Kidney tubule cell (primary cell): ENCODE results near the gene CLASP1.
"Not testable (repeated sequence)": the region's sequence is repeated elsewhere in the genome, so short reads cannot be mapped to it uniquely, and the experiment has no call there.

Experiments
- DNase-seq: peaks from one replicate; pipeline ENCODE4 v3.0.0-alpha.2; 2018; ENCODE audit warnings: low spot score

Gene CLASP1

DNA sequence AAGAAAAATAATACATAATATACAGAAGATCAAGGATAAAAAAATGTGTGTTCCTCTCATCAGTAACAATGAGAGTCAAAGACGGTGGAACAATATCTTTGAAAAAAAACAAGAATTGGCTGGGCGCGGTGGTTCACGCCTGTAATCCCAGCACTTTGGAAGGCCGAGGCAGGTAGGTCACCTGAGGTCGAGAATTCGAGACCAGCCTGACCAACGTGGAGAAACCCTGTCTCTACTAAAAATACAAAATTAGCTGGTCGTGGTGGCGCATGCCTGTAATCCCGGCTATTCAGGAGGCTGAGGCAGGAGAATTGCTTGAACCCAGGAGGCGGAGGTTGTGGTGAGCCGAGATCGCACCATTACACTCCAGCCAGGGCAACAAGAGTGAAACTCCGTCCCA is 335.6 kb downstream of the CLASP1 start:
- DNase-seq: not testable (repeated sequence)

DNA sequence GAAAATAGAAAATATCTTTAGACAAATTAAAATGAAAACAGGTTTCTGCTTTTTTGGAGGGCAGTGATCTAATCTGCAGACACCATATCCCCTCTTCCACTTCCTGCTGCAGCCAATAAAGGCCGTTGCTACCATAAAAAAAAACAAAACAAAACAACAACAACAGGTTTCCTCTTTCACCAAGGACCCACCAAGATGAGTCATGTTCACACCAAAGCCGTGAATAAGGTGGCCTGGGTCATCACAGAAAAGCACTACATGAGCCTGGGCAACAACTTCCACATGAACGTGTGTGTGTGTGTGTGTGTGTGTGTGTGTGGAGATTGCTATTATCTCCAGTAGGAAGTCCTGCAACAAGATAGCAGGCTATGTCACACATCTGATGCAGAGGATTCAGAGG is 339.5 kb downstream of the CLASP1 start:
- DNase-seq: peak; percentile 59

DNA sequence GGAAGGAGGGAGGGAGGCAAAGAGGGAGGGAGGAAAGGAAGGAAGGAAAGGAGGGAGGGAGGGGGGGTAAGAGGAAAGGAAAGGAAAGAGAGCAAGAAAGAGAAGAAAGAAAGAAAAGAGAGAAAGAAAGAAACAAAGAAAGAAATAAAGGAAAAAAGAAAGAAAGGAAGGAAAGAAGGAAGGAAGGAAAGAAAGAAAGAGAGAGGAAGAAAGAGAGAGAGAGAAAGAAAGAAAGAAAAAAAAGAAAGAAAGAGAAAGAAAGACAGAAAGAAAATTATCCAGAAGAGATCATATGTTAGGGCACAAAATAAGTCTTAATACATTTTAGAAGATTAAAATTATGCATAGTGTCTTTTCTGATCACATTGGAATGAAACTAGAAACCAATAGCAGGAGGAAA is 339.9 kb downstream of the CLASP1 start:
- DNase-seq: no peak

- DNase-seq: no peak
Measured at GRCh38 chr2:121307048-121307447, 342.2 kb downstream of the CLASP1 start.

GRCh38 chr2:121304941-121305340 is 344.3 kb downstream of the CLASP1 start:
- DNase-seq: no peak

DNA sequence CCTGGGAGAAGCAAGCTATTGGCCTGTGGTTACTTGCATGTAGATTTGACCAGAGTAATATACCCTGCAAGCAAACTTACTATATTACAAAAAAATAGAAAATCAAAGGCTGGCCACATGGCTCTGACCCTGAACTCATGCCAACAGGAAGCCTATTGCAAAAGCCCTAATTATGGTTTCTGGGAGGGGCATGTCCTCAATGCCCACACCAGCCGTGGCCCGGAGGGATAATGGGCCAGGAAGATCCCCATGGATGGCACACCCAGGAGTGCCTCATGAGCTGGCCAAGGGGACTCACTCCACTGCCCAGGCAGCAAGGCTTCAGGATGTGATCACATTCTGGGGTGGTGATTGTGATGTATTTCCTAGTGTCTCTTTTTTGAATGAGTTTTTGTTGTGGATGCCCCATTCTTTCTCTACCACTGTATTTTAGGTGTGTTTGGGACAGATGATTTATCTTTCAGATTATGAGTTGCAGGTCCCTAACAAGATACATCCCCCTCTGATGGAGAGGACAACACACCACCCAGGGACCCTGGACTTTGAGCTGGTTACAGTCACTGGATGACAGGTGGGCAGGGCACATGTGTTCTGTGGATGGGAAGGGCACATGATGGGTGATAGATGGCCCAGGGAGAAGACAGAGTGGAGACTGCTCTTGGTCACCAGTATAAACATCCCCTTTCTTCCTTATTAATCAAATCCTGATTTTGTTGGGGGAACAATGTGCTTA is 345.6 kb downstream of the CLASP1 start:
- peak; percentile 12 for DNase-seq

- not testable (repeated sequence) for DNase-seq
Measured at GRCh38 chr2:121301190-121301589, 348.1 kb downstream of the CLASP1 start.

GRCh38 chr2:121298476-121298875 is 350.8 kb downstream of the CLASP1 start:
- DNase-seq: no peak

DNA sequence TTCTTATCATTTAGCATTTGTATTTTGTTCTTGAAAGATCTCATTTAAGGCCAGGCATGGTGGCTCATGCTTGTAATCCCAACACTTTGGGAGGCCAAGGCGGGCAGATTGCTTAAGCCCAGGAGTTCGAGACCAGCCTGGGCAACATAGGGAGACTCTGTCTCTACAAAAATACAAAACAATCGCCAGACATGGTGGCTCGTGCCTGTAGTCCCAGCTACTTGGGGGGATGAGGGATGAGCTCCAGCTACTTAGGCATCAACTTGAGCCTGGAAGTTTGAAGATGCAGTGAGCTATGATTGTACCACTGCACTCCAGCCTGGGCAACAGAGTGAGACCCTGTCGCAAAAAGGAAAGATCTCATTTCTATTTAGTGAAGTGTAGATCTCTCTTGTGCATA is 351.4 kb downstream of the CLASP1 start:
- DNase-seq: not testable (repeated sequence)

GRCh38 chr2:121297217-121297830 is 351.9 kb downstream of the CLASP1 start:
- DNase-seq: peak; percentile 44

DNA sequence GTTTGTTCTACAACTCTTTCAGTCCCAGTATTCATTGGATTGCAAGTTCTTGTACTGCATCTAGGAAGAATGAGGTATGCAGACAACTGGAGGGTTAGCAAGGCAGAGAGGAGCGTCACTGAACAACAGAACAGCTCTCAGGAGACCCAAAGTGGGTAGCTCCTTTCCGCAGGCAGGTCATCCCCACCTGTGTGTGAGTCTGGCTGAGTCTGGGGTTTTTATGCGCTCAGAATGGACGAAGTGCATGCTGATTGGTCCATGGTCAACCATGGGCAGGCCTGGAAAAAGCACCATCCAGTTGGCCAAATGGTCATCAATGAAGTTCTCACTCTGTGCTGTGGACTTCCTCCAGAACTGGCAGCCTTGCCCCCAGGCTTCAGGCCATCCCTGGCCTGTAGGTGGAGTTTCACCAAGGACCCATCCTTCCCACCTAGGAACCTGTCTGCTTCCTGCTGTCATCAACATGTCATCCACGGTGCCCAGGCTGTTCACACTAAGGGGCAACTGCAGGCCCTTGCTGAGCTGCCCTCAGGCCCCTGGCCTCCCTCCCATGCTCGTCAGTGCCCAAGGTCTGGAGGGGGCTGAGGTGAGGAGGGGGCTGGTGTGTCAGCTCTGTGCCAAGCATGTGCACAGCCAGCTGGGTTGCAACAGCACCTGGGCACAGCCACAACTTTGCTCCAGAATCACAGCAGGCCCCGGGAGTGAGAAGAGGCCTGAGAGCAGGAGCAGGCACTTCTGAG is 353.2 kb downstream of the CLASP1 start:
- no peak for DNase-seq

- no peak for DNase-seq
Measured at GRCh38 chr2:121294881-121295840, 354.1 kb downstream of the CLASP1 start.

GRCh38 chr2:121293450-121294325 is 355.6 kb downstream of the CLASP1 start:
- DNase-seq: no peak

DNA sequence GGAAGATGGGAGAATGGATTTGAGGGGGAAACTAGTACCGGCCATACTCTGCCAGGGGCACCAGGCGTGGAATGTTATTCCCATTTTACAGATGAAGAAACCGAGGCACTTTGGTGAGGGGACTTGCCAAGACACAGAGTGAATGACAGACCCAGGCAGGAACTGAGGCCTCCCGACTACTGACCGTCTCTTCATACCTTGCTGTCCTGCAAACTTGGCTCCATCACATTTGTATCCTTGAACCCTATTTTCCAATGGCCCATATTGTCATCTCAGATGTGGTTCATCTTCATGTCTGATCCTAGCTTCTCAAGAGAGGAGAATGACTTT is 358.0 kb downstream of the CLASP1 start:
- no peak for DNase-seq

DNA sequence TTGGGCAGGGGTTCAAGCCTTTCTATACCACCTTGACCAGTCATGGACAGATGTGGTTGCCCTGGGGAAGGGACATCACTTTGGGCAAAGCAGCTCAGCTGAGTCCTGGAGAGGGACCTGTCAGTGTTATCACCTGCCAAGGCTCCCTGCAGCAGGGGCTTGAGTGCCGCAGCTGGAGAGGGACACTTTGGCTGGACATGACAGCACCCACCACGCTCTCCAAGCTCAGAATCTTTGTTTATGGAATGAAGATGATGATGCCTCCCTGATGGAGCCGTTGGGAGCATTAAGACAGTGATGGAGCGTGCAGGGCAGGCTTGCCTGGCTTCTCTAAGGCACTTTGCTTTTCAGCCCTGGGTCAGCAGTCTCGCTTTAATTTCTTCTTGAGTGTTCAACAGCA is 360.0 kb downstream of the CLASP1 start:
- DNase-seq: no peak

GRCh38 chr2:121288454-121289231 is 360.6 kb downstream of the CLASP1 start:
- DNase-seq: no peak

GRCh38 chr2:121287956-121288355 is 361.3 kb downstream of the CLASP1 start:
- DNase-seq: no peak
